Measurements from ENCODE around the gene GAS2.

GRCh38 chr11:22800482-22800881, 134.1 kb downstream of the GAS2 start:
- no peak for TF ChIP-seq CTCF (IDR thresholded peaks at IDR 0.05; ENCODE audit: poor library complexity, severe bottlenecking)
- peak; percentile 98 for TF ChIP-seq EP300 (conservative IDR thresholded peaks at IDR 0.05; ENCODE audit: poor library complexity, severe bottlenecking)
- TF ChIP-seq EZH2 (IDR thresholded peaks at IDR 0.05; ENCODE audit: borderline replicate concordance, insufficient read depth, low read length, poor library complexity, severe bottlenecking), result no peak

All from neural cell (in vitro differentiated cells).